ENCODE data around the gene CHST3. TPM values are rescaled to one million over a fixed set of nuclear protein-coding genes. Genes with fewer than 3 reads are reported as not detected.
"Not testable (repeated sequence)": the region's sequence is repeated elsewhere in the genome, so short reads cannot be mapped to it uniquely, and the experiment has no call there.

Gene CHST3
- total and polyA plus RNA-seq, 4 donors = 2.2 to 13.7 (median 8.0) TPM

- Histone ChIP-seq H3K9ac (ENCODE audit: insufficient read depth in 1 of 2, low read length in 2 of 2) (peak overlapping the region; percentile 63 to 77), H3K4me1 (ENCODE audit: control insufficient read depth in 5 of 5, insufficient read depth in 5 of 5, low read length in 5 of 5) (peaks cover 4 to 29% (median 10%) of the 10 kb centered on the region in 5 donors), H3K36me3 (ENCODE audit: control insufficient read depth in 4 of 4, insufficient read depth in 4 of 4, low read length in 4 of 4) (no peaks in the 10 kb centered on the region), H3K27ac (ENCODE audit: low read depth in 1 of 2, low read length in 1 of 2) (peak overlapping the region; percentile 86 to 98), H3K4me3 (peak overlapping the region; percentile 52), H3K27me3 (ENCODE audit: control insufficient read depth in 3 of 3, insufficient read depth in 3 of 3, low read length in 2 of 3) (no peaks in the 10 kb centered on the region), H3K9me3 (ENCODE audit: control insufficient read depth in 4 of 4, insufficient read depth in 3 of 4, low read length in 3 of 4) (no peaks in the 10 kb centered on the region)
- 73 to 85% methylated on average over 6 of the region's 6 CpGs for WGBS, 2 donors
- DNase-seq = no peak
- ATAC-seq (ENCODE audit: insufficient read depth, low FRiP score) = no peak
- TF ChIP-seq, protein P1, sequence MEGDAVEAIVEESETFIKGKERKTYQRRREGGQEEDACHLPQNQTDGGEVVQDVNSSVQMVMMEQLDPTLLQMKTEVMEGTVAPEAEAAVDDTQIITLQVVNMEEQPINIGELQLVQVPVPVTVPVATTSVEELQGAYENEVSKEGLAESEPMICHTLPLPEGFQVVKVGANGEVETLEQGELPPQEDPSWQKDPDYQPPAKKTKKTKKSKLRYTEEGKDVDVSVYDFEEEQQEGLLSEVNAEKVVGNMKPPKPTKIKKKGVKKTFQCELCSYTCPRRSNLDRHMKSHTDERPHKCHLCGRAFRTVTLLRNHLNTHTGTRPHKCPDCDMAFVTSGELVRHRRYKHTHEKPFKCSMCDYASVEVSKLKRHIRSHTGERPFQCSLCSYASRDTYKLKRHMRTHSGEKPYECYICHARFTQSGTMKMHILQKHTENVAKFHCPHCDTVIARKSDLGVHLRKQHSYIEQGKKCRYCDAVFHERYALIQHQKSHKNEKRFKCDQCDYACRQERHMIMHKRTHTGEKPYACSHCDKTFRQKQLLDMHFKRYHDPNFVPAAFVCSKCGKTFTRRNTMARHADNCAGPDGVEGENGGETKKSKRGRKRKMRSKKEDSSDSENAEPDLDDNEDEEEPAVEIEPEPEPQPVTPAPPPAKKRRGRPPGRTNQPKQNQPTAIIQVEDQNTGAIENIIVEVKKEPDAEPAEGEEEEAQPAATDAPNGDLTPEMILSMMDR (IDR thresholded peaks at IDR 0.05; ENCODE audit: control extremely low read depth, extremely low read depth) = no peak
Measured at GRCh38 chr10:71966046-71967004, 2.1 kb downstream of the CHST3 start.

- H3K27me3 ChIP-seq (ENCODE audit: control insufficient read depth in 3 of 3, insufficient read depth in 3 of 3, low read length in 2 of 3); ATAC-seq (ENCODE audit: insufficient read depth, low FRiP score); DNase-seq; H3K4me3 ChIP-seq; H3K36me3 ChIP-seq (ENCODE audit: control insufficient read depth in 4 of 4, insufficient read depth in 4 of 4, low read length in 4 of 4); H3K9me3 ChIP-seq (ENCODE audit: control insufficient read depth in 4 of 4, insufficient read depth in 3 of 4, low read length in 3 of 4); H3K9ac ChIP-seq (ENCODE audit: insufficient read depth in 1 of 2, low read length in 2 of 2); H3K27ac ChIP-seq (ENCODE audit: low read depth in 1 of 2, low read length in 1 of 2): not testable (repeated sequence)
- 83 to 93% methylated on average over 8 of the region's 8 CpGs for WGBS, 2 donors
- H3K4me1 ChIP-seq (ENCODE audit: control insufficient read depth in 5 of 5, insufficient read depth in 5 of 5, low read length in 5 of 5) = peaks cover 4 to 33% (median 17%) of the 10 kb centered on the region in 5 donors
Measured at GRCh38 chr10:71967958-71968357, 3.8 kb downstream of the CHST3 start.

DNA sequence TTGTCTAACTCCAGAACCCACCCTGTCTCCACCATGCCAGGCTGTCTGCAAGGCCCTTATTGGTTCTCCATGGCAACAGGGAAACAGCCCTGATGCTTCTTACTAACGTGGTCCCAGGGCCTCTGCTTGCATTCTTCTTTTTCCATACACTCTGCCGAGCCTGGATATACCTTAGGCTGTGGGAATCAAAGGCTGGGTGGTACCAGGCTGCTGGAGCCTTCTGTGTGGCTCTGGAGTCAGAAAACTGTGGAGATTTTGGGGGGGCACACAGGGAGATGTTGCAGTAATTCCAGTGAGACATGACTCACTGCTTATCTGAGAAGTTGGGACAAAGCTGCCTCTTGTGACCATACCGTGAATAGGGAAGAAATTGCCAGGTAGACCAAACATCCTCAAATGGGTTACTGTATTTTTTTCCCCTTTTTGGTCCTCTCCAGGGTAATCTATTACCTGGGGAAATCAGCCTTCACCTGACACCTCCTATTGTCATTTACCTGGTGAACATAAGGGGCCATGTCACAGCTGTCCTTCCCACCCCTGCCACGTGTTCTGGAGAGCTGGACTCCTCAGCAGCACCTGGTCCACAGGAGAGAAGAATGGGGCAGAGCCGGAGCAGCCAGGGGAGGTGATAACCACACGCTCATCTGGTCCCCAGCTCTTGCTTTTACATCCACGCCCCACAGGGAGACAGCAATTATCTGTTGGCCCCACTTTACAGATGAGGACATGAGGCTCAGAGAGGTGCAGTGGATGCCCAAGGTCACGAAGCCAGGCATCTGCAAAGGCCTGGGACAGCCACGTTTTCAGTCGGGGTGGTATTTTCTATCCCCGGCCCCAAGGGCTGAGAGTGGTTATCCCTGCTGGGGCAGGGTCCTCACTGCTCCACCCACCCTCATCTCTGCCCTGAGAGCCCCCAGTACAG, 4.6 kb downstream of the CHST3 start:
- WGBS, 2 donors = 80 to 85% methylated on average over 11 of the region's 11 CpGs
- no peak for DNase-seq
- Histone ChIP-seq H3K9ac (ENCODE audit: insufficient read depth in 1 of 2, low read length in 2 of 2) (no peak overlapping the region), H3K4me3 (no peak overlapping the region), H3K27ac (ENCODE audit: low read depth in 1 of 2, low read length in 1 of 2) (peak overlapping the region in 1 of 2 donors; percentile 11), H3K27me3 (ENCODE audit: control insufficient read depth in 3 of 3, insufficient read depth in 3 of 3, low read length in 2 of 3) (no peaks in the 10 kb centered on the region), H3K4me1 (ENCODE audit: control insufficient read depth in 5 of 5, insufficient read depth in 5 of 5, low read length in 5 of 5) (peaks cover 4 to 33% (median 18%) of the 10 kb centered on the region in 5 donors), H3K9me3 (ENCODE audit: control insufficient read depth in 4 of 4, insufficient read depth in 3 of 4, low read length in 3 of 4) (no peaks in the 10 kb centered on the region), H3K36me3 (ENCODE audit: control insufficient read depth in 4 of 4, insufficient read depth in 4 of 4, low read length in 4 of 4) (no peaks in the 10 kb centered on the region)
- TF ChIP-seq, protein P1 (IDR thresholded peaks at IDR 0.05; ENCODE audit: control extremely low read depth, extremely low read depth) = no peak
- no peak for ATAC-seq (ENCODE audit: insufficient read depth, low FRiP score)

All from lung (tissue), 12 donors.